Osteocyte (in vitro differentiated cells): Measurements from ENCODE around the gene TUBA3E. TPM values are rescaled to one million over a fixed set of nuclear protein-coding genes. Genes with fewer than 3 reads are reported as not detected.
"Not testable (repeated sequence)": the region's sequence is repeated elsewhere in the genome, so short reads cannot be mapped to it uniquely, and the experiment has no call there.

Experiments
- DNase-seq: peaks from one replicate; pipeline ENCODE4 v3.0.0; 2021; ENCODE audit warnings: mixed read lengths; ENCODE audit not compliant: unreplicated experiment; ENCODE audit errors: extremely low spot score
- H3K27ac Mint-ChIP-seq: one replicate; pipeline ENCODE4 v1.8.0; 2021; ENCODE audit warnings: mild to moderate bottlenecking, mixed read lengths; ENCODE audit not compliant: unreplicated experiment
- H3K27me3 Mint-ChIP-seq: one replicate; pipeline ENCODE4 v1.8.0; 2021; ENCODE audit warnings: mixed read lengths; ENCODE audit not compliant: unreplicated experiment
- H3K36me3 Mint-ChIP-seq: one replicate; pipeline ENCODE4 v1.8.0; 2021; ENCODE audit warnings: mixed read lengths; ENCODE audit not compliant: unreplicated experiment
- H3K4me1 Mint-ChIP-seq: one replicate; pipeline ENCODE4 v1.8.0; 2021; ENCODE audit warnings: mixed read lengths; ENCODE audit not compliant: unreplicated experiment
- H3K4me3 Mint-ChIP-seq: one replicate; pipeline ENCODE4 v1.8.0; 2021; ENCODE audit warnings: mild to moderate bottlenecking, moderate library complexity, mixed read lengths; ENCODE audit not compliant: unreplicated experiment
- H3K9me3 Mint-ChIP-seq: one replicate; pipeline ENCODE4 v1.8.0; 2021; ENCODE audit warnings: mixed read lengths; ENCODE audit not compliant: unreplicated experiment
- CTCF ChIP-seq: fragments of 200-600 bp; sonication (generic); IDR thresholded peaks from 2 replicates; pipeline ENCODE4 v1.5.0; 2021; ENCODE audit warnings: antibody characterized with exemption, mild to moderate bottlenecking, moderate library complexity
- total RNA-seq: library from RNA; stranded (reverse); gene quantifications from 2 replicates; pipeline ENCODE4 v1.2.1, GENCODE V29; 2021

TUBA3E gene
- total RNA-seq, 1 donor from 2014 or later, result not detected

DNA sequence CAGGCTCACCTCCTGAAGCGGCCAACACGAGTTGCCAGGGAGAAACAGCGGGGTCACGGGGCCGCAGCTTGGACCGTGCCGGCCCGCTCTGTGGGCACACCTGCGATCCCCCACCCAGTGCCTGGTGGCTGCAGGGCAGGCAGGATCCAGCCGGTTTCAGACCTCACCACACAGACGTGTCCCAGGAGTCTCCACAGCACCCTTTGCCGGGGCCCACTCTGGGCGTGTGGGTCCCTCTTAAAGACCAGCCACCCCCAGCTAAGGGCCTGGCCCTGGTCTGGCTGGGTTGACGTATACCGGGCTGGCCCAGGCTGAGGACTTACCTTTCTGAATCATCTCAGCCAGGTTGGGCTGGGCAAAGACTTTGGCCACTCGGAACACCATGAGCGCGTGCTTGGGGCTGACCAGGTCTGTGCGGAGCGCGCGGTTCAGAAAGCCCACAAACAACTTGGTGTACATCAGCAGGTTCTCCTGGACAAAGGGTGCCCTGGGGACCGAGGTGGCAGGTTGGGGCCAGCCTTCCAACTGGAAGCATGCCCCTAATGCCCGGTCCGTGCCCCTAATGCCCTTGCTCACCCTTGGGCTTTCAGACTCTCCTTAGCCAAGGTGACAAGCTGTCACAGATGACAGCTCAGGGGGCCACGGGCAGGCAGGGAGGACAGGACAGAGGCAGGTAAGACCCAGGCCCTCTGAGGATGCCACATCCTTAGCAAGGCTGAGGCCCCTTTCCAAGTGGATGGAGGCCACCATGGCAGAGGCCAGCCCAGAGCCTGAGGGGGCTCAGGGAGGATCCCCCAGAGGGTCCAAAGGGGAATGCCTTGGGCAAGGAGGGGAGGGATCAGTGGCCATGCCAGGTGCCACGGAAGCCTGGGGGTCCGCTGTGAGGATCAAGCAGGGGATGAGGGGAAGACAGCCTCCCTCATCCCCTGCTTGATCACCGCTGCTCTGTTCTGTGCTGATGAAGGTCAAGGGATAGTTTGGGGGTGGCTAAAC is 43.2 kb downstream of the TUBA3E start:
- Mint-ChIP-seq H3K4me1 (no peaks in the 10 kb centered on the region), H3K27ac (no peak overlapping the region), H3K27me3 (no peaks in the 10 kb centered on the region), H3K9me3 (no peaks in the 10 kb centered on the region), H3K36me3 (peaks cover 6% of the 10 kb centered on the region), H3K4me3 (no peak overlapping the region)
- no peak for TF ChIP-seq CTCF
- DNase-seq, result no peak

DNA sequence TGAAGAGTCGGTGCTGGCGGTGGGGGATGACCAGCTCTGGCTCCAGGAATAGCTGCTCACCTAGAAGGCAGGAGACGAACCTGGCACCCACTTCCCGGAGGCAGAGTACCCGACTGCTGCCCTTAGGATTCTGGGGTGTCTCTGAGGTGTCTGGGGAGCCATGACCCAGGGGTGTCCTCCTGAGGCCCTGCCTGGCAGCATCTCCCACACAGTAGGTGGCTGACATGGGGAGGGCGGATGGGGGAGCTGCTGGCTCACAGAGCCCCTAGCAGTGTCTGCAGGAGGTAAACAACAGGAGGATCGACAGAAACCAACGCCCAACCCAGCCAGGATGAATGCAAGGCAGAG is 43.8 kb downstream of the TUBA3E start:
- H3K4me1 Mint-ChIP-seq, H3K27me3 Mint-ChIP-seq, H3K9me3 Mint-ChIP-seq: not testable (repeated sequence)

GRCh38 chr2:130153721-130154422 is 44.4 kb downstream of the TUBA3E start:
- H3K27me3 Mint-ChIP-seq, H3K27ac Mint-ChIP-seq, H3K36me3 Mint-ChIP-seq, H3K4me3 Mint-ChIP-seq, H3K4me1 Mint-ChIP-seq, DNase-seq, H3K9me3 Mint-ChIP-seq: not testable (repeated sequence)

More for the DNA sequence above, 43.8 kb downstream of the TUBA3E start:
- DNase-seq, H3K36me3 Mint-ChIP-seq, H3K27ac Mint-ChIP-seq, H3K4me3 Mint-ChIP-seq: not testable (repeated sequence)

GRCh38 chr2:130152816-130153595 is 45.2 kb downstream of the TUBA3E start:
- peaks cover 6% of the 10 kb centered on the region for H3K36me3 Mint-ChIP-seq
- TF ChIP-seq CTCF, result no peak

DNA sequence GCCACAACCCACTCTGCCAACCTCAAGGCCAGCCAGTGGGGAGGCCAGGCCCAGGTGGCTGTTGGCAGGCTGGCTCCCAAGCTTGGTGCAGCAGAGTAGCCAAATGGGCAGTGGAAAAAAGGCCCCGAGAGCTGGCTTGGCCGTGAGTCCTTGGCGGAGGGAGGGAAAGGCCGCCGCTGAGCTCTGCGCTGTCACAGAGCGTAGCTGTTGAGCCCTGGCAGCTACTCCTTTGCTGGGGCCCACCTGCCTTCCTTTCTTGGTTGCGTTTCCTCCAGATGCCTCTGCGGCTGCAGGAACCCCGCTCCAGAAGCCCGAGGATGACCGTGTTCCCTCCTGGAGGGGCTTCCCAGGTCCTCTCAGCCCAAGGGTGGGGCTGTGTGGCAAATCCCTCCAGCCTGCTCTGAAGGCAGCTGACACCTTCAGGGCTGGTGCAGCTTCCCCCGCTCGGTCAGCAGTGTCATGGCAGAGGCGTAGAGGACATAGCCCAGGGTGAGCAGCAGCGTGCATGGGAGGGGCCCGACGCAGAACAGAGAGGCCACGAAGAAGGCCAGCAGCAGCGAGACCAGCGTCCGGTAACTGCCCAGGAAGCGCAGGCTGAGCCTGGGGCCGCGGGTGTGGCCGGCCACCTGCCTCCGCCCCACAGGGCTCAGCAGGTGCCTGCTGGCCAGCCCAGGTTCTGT is 46.0 kb downstream of the TUBA3E start:
- not testable (repeated sequence) for H3K36me3 Mint-ChIP-seq, H3K27me3 Mint-ChIP-seq, H3K27ac Mint-ChIP-seq, H3K4me3 Mint-ChIP-seq, H3K9me3 Mint-ChIP-seq, DNase-seq, H3K4me1 Mint-ChIP-seq

More at GRCh38 chr2:130152816-130153595, 45.2 kb downstream of the TUBA3E start:
- H3K4me3 Mint-ChIP-seq, result no peak overlapping the region
- H3K27ac Mint-ChIP-seq, result no peak overlapping the region
- H3K27me3 Mint-ChIP-seq, result no peaks in the 10 kb centered on the region
- no peaks in the 10 kb centered on the region for H3K9me3 Mint-ChIP-seq
- H3K4me1 Mint-ChIP-seq, result no peaks in the 10 kb centered on the region
- no peak for DNase-seq

DNA sequence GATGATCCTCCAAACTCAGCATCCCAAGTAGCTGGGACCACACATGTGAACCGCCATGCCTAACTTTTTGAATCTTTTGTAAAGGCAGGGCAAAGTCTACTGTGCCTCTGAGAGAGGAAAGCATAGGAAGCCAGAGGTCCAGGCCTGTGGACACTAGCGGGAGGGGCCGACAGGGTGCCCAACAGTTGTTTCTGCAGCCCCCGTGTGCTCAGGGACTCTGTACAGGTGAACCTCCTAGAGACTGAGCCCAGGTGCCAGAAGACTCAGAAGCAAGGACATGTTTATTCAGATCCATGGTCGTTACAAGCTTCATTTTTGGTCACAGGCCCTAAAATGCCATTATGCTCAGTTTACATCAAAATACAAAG is 47.1 kb downstream of the TUBA3E start:
- not testable (repeated sequence) for H3K9me3 Mint-ChIP-seq

More for the DNA sequence above, 47.1 kb downstream of the TUBA3E start:
- not testable (repeated sequence) for H3K36me3 Mint-ChIP-seq, H3K4me1 Mint-ChIP-seq, H3K27ac Mint-ChIP-seq, DNase-seq, H3K27me3 Mint-ChIP-seq, H3K4me3 Mint-ChIP-seq
